ENCODE results near the gene THSD4. TPM values are rescaled to one million over a fixed set of nuclear protein-coding genes. Genes with fewer than 3 reads are reported as not detected.

Gene THSD4
- total RNA-seq, 1 donor, result 50.9 TPM

DNA sequence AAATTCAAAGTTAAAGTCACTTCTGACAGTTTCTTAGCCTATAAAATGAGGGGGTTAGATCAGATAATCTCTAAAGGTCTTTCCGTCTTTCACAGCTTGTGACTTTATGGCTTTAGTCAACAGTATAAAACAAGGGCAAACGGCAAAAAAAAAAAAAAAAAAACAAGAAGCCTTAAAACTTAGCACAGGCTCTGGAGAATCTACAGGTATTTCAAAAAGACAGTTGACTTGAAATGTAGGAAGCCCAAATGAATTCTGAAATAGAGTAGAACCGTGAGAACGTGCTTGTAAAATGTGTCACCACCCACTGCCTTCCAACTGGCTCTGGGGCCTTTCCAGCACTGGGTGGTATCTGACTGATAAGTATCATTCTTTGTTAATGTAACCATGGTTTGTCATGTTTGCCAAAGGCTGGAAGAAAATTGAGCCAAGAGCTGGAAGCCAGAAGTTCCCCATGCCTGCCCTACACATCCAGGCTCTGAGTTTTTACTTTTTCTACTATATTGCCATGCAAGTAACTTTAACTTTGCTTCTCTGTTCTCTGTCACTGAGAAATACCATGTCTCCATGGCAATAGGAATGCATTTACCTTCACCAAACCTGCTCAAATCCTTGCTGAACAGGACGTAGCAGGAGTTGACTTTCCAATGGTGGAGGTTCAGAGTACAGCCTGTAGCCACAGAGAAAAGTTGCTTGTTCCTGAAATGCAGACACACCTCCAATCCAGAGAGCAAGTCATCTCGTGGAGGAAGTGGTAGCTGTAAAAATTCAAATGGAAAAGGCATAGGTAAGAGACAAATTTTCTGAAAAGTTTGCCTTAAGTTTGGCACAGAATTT lies 35.8 kb upstream of the THSD4 start:
- peak; percentile 95 for DNase-seq (ENCODE audit: low read depth)
- TF ChIP-seq, protein P1, sequence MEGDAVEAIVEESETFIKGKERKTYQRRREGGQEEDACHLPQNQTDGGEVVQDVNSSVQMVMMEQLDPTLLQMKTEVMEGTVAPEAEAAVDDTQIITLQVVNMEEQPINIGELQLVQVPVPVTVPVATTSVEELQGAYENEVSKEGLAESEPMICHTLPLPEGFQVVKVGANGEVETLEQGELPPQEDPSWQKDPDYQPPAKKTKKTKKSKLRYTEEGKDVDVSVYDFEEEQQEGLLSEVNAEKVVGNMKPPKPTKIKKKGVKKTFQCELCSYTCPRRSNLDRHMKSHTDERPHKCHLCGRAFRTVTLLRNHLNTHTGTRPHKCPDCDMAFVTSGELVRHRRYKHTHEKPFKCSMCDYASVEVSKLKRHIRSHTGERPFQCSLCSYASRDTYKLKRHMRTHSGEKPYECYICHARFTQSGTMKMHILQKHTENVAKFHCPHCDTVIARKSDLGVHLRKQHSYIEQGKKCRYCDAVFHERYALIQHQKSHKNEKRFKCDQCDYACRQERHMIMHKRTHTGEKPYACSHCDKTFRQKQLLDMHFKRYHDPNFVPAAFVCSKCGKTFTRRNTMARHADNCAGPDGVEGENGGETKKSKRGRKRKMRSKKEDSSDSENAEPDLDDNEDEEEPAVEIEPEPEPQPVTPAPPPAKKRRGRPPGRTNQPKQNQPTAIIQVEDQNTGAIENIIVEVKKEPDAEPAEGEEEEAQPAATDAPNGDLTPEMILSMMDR (IDR thresholded peaks at IDR 0.05; ENCODE audit: insufficient read depth, low read length), result no peak
- no peak overlapping the region for H3K4me3 ChIP-seq (ENCODE audit: low read depth, low read length)

DNA sequence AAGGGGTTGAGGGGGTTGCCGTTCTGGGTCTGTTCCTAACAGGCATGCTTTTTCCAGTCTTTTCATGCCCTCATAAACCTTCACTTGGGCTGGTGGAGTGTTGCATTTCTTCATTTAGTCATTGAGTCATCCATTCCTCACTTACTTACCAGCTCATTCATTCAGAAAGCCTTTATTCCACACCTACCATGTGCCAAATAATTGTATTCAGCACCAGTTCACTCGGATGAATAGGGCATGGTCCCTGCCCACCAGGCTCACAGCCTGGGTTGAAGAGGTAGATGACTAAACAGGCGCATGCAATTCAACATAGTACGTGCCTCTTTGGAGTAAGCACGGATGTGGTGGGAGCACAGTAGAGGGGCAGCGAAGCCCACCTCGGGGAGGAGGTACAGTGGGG lies 35.1 kb upstream of the THSD4 start:
- TF ChIP-seq, protein P1 (IDR thresholded peaks at IDR 0.05; ENCODE audit: insufficient read depth, low read length), result no peak
- no peak overlapping the region for H3K4me3 ChIP-seq (ENCODE audit: low read depth, low read length)
- peak; percentile 43 for DNase-seq (ENCODE audit: low read depth)

DNA sequence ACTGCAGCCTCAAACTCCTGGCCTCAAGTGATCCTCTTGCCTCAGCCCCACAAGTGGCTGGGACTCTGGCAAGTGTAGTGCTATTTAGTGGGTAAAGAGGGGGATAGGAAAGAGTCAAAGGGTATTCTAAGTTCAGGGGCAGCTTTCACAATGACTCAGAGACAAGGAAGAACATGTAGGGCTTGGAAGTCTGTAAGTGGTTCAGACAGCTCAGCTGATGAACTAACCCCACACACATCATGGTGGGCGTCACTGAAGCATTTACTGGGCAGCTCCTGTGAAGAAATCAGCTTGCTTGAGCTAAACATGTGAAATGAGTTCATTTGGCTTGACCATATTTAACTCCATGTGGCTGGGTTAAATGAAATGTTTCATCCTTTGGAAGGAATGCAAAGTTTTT lies 34.6 kb upstream of the THSD4 start:
- peak; percentile 95 for DNase-seq (ENCODE audit: low read depth)
- H3K4me3 ChIP-seq (ENCODE audit: low read depth, low read length), result no peak overlapping the region
- TF ChIP-seq, protein P1 (IDR thresholded peaks at IDR 0.05; ENCODE audit: insufficient read depth, low read length), result no peak

DNA sequence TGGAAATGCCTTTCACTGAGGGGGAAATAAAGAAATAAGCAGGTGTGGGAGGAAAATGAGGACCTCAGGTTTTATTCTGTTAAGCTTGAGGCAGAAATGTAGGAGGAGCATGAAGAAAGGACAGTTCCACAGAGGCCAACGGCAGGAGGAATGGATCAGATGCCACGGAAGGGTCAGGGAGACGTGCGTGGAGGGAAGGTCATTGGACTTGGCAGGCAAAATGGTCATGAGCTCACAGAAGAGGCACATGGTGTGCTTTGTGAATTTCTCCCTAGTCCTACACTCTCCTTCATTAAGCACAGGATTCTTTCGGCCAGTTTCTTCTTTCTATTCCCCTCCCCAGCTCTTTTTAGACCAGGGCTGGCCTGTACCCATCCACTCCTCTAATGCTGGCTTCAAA lies 32.5 kb upstream of the THSD4 start:
- DNase-seq (ENCODE audit: low read depth), result no peak
- no peak overlapping the region for H3K4me3 ChIP-seq (ENCODE audit: low read depth, low read length)
- TF ChIP-seq, protein P1 (IDR thresholded peaks at IDR 0.05; ENCODE audit: insufficient read depth, low read length), result no peak

DNA sequence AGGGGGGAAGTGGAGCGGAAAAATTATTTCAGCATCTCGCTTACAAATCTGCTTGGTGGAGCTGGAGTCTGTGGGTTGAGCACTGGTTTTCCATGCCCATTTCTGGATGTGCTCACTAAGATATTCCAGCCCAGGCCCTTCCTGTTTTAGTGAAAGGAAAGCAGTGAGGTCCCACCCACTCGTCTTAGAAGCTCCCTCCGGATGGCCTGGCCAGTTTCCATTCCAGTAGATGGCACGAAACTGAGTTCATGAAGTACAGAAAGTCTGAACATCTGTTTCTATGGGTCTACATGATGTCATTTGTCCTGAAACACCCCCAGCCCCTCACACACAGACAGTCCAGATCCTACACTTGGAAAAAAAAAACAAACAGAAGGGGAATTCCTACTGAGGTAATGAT lies 31.9 kb upstream of the THSD4 start:
- no peak overlapping the region for H3K4me3 ChIP-seq (ENCODE audit: low read depth, low read length)
- TF ChIP-seq, protein P1 (IDR thresholded peaks at IDR 0.05; ENCODE audit: insufficient read depth, low read length), result no peak
- DNase-seq (ENCODE audit: low read depth), result peak; percentile 74

DNA sequence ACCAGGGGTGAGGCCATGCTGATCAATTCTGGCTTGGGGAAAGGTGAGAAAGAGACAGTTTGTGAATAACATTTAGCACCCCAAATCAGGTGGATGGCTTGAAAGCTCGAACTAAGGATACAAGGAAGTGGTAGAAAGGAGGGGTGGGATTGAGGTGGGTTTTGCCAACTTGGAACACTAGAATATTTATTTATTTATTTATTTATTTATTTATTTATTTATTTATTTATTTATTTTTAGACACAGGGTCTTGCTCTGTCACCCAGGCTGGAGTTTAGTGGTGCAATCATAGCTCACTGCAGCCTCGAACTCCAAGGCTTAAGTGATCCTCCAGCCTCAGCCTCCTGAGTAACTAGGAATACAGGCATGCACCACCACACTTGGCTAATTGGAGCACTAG lies 31.0 kb upstream of the THSD4 start:
- no peak overlapping the region for H3K4me3 ChIP-seq (ENCODE audit: low read depth, low read length)
- TF ChIP-seq, protein P1 (IDR thresholded peaks at IDR 0.05; ENCODE audit: insufficient read depth, low read length), result no peak

More for the DNA sequence above, 31.0 kb upstream of the THSD4 start:
- no peak for DNase-seq (ENCODE audit: low read depth)

Data from fibroblast of the aortic adventitia (primary cell).